HG03342 (cell line): ENCODE measurements around the gene MTOR.

Experiments
- ATAC-seq: cut with Tn5 transposase; IDR thresholded peaks from one replicate; pipeline ENCODE4 v1.9.1; 2021; ENCODE audit warnings: mild to moderate bottlenecking, moderate library complexity; ENCODE audit not compliant: unreplicated experiment

MTOR gene

DNA sequence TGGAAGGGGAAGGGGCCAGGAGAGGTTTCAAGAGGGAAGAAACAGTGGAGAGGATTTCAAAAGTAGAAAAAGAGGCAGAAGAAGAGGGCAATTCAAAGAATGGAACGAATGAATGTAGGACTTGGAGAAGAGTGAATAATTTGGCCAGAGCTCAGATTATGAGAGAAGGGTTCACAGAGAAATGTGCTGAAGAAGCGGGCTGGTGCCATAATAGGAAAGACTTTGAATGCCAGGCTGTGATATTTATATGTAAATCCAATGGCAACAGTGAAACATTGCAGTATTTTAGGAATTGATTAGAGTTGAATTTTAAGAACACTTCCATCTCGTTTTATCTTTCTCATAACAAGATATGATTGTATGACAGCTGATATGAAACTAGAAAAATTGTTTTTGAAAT lies 109.2 kb downstream of the MTOR start:
- no peak for ATAC-seq

DNA sequence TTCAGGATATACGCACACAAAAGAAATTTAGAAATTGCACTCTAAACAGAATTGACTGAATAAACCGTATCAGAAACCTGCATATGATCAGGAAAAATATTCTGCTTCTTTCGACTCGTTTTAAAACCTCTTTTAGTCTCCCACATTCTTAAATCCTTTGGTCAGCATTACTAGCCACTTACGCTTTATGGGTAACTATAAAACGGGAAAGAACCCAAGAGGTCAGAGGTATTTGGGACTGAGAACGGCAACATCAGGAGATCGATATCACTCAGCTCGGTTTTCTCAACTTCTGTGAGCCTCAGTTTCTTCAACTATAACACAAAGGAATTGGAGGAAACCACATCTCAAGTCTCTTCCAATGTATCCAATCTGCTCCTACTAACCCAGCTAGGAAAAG lies 109.6 kb downstream of the MTOR start:
- no peak for ATAC-seq

DNA sequence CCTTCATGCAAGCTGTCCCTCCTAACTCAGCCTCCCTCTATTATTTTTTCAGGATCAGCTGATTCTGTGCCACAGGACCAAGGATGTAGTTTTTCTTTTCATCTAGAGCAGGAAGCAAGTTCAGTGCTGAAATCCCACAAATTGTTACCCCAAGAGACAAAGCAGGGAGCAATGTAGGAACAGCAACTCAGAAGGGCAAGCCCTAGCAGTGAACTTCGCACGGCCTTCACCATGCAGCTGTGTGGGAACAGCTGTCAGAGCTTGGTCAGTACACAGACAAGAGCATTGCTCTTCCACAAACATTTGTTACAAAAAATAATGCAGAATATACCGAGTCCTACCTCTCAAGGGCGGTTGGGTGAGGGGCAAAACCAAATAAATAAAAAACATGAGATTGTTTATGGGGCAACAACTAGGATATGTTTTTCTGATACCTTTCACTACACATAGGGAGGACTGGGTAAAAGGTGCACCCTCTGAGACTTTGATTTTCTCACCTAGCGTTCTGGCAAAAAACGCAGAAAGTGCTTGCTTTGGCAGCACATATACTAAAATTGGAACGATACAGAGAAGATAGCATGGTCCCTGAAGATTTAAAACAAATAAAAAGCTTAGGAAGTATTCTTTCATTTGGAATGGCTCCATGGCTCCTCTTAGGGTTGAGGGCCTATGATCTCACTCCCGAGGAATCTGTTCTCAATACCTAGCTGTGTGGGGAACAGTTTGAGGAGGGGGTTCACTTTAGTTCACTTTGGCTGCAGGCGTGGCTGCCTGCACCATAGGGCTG lies 110.3 kb downstream of the MTOR start:
- no peak for ATAC-seq

DNA sequence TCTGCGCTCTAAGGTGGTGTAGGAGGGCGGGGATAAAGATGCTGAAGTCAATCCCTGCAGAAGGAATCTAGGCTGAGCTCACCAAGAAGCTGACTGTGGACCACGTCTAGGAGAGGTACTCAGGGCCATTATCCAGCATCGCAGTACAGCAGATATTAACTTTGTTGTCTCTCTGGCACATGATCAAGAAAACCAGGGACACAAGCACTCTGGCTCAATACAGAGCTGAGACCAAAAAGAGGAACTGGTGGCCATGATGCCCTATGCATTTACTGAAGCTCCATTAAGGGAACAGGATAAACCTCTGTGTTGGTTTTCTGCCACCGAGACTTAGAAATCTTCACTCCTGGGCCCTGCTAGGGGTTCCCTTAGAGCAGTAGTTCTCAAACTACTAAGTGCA lies 111.2 kb downstream of the MTOR start:
- ATAC-seq: no peak

DNA sequence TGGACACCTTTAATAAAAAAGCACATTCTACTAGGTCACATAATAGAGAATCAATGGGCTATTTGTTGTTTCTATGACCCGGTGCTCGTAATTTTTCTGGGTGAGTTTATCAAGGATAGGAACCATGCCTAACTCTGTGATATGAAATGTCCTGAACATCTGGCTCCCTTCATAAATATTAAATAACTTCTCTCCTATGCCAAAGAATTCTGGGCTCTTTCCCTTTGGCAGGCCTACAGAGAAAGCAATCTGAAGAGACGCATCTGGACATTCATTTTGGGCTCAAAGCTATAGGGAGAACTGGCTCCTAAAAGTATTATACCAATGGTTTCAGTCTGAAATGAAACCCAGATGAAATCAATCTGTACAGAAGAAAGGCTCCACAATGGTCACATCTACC lies 112.0 kb downstream of the MTOR start:
- ATAC-seq: no peak

DNA sequence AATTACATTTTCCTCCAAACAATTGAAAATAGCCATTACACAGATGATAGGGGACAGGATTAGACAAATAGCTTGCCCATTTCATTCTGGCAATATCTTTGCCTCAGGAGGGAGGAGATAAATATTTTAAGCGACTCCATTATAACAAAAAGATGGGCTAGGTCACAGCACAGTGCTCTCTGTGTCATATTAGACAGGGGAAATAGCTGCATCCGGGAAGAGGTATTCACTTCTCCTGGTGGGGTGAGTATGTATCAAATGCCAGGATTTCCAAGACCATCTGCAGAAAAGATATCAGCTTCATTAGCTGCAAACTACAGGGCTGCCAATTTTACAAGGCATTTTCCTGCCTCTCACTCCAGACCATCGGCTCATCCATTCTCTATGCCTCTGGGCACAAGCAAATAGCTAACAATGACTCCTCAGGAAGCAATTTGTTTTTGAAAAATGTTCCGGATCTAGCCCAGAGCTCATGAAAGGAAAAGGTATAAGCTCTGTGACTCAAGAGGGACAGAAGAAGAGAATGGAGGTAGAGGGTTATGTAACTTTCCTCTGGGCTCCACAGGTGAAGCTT lies 115.1 kb downstream of the MTOR start:
- ATAC-seq: no peak

DNA sequence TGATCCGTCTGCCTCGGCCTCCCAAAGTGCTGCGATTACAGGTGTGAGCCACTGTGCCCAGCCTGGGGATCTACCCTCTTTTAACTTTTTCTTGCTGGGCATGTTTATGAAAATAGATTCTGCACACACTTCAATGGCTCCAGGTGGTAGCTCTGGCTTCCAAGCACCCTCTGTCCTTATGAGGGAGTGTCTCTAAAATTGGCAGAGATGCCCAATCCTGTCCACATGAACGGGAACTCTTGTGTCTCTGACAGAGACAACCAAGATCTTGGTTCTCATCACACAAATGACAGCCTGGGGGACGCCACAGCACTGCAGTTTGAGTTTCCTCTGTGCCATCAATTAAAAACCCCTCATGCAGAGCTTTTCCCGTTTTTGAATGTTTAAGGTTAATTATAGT lies 116.6 kb downstream of the MTOR start:
- ATAC-seq: no peak

DNA sequence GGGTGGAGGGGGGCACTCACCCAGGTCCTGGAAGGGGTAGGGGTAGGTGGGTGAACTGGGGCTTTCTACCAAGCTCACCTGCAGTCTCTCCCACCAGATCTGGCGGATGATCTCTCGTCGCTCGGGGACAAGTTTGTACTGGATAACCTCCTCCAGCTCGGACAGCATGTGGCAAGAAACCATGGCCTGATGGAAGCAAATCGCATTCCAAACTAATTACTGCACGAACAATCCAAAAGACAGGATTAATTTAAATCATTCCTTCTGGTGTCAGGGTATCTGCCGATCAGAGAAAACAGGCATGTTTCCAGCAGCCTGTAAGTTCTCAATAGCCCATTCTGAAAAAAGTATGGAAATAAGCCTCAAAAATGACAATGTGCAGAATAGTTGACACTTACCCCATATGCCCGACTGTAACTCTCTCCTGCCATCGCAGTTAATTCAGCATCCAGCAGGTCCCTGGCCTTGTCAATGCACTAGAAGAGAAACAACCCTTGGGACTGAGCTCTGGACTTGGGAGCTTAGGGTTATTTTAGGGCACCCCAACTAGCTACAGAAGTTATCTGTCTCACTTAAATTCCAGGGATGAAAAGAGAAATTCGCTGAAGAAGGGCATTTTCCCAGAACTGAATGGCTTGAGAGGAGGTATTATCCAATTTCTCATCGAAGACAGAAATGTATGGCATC lies 117.6 kb downstream of the MTOR start:
- no peak for ATAC-seq

DNA sequence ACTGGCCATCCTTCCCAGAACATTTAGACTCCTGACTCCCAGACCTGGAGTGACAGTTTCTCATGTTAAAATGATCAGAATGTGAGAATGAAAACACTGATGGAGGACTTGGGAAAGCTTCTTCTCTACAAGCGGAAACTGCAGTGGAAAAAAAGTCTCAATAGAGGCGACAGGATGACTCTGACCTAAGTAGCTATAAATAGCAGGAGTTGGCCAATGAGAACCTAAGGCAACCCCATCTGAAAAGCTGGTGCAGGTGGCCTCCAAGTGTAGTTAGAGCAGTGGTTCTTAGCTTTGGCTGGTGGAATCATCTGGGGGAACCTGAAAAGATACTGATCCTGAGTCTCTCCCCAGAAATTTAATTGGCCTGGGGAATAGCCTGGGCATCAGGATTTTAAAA lies 118.4 kb downstream of the MTOR start:
- ATAC-seq: no peak

DNA sequence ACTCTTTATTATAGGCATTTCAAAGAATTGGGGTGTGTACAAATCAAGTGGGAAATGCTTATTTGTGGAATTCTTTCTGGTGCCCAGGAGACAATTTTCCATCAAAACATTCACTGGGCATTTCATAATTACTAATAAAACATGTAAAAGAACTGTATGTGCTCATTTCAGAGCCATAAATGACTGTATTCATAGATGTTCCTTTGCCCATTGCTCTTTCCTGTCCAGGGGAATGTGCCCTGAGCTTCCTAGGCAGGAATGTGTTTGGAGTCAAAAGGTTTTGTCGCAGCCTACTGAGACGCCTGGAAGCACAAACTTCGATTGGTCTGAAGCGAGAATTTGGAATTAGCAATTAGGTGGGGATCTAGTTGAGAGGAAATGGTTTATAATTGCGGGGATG lies 119.0 kb downstream of the MTOR start:
- no peak for ATAC-seq

DNA sequence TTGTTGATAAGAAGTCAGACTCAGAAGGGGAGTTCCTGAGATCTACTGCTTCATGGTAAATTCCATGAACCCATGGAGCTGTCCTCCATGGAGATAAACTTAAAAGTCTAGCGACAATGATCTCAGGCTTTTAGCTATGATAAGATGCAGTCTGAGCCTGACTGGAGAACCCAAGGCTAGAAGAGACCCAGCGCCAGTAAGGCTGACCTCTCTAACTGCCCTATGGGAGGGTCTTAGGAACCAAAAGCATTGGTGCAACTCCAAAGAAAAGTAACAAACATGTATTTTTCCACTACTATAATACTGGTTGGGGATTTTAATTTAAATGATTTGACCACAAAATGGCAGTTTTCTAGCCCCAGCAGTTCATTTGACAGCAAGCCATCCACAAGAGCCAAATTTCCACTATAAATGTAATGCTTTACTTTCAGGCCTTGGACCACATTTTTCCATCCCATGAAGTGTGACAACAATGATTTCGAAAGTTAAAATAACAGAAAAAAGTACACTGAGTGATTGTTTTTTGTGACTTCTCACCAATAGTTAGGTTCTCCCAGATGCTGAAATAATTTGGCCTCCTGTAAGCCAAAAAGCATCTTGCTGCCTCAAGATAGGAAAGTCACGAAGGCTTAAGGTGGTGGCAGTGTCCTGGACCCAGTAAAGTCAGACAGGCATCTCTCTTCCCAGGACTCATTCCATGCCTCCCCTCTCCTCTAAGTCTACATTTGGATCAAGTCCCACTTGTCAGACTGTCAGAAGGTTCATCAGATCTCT lies 119.5 kb downstream of the MTOR start:
- ATAC-seq: no peak

DNA sequence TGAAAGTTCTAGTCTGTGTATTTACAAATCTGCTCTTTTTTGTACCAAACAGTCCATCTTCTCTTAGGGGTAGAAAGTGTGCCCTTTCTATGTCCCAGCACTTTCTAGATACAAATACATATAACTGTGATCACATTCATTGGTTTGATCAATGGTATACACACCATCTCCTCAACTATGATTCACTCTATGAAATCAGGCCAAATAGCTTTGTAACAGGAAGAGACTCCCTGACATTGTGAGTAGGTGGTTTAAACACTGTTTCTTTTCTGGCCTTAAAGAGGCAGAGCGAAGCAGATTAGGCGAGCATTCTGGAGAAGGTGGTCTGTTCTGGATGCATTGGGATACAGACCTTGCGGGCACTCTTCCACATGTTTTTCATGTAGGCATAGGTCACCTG lies 123.4 kb downstream of the MTOR start:
- no peak for ATAC-seq

DNA sequence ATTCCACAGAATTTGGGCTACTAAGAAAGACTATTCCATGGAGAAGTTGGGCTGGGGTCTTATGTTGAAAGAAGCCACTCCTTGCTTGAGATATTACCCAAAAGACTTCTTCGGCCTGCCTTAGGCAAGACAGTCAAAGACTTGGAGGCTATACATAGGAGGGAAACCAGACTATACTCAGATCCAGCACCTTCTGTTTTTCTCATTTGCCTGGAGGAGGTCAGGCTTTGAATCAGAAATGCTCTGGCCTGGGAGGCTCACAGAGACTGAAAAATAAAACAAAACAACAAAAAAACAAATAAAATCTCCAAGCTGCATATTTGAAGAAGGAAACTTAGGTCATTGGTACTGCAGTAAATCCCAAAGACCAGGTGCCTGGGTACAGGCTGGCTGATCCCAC lies 124.3 kb downstream of the MTOR start:
- no peak for ATAC-seq

DNA sequence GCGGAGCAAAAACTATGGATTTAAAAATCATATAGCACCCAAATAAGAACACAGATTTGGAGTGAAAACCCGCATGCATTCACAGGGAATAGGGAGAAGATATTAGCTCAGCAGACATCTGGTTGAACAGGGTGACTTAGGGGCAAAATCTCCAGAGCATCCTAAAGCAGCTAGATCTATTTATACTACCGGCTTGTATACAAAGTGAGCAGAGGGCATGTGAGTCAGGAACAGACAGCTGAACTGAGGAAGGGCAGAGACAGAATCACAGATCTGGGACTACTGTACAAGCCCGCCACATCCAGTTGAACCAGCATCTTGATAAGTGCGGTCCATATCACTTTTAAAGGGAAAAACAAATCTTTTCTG lies 127.5 kb downstream of the MTOR start:
- ATAC-seq: no peak

DNA sequence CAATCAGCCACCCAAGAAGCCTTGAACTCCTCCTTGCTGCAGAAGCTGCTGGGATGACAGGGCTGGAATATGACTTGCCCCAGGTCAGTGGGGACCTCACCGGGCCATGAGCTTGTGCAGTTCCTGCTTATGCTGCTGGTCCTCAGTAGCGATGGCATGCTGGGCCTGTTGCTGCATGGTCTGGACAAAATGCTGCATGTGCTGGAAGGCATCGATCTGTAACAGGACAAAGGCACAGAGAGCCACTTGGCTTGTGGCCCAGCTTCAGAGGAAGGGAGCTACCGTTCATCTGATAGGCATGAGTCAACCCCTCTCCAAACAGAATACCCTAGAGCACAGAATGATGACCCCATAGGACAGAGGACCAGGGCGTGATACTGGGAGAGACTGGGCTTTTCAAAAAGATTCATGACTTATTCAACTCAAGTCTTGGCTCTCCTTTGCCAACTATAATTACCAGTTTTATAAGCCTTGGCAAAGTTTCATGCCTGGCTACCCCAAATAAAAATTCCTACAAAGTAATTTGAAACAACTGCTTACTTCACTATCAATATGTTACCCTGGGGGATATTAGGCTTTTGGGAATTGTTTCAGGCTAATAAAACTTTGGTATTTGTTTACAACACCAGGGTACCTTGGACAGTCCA lies 128.0 kb downstream of the MTOR start:
- no peak for ATAC-seq

DNA sequence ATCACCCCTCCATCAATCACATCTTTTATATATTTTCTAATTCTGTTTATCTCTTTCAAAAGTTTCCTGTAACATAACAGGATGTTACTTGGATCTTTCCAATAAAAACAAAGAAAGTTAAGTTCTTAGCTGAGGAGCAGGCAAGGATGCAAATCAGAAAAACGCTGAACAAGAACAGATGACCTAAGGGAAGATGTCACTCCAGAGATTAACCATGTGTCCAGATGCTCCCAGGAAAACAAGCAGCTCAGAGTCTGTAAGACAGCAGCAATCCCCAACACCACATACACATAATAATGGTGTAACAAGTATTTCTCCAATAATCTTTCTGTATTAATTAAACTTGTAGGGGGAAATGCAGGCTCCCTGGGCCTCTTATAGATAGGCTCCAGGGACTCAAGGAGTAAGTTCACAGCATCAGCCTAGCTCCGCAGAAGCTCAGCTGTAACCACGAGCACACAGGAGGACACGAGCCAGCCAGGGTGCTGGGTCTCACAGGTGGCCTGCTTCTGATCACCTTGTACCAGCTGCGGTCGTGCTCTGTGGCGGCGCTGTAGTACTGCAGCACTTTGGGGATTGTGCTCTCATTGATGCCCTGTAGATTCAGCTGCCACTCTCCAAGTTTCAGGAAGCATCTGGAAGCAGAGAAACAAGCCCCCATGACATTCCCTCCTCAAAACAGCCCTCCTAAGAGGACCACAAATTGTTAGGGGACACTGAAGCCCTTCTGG lies 129.6 kb downstream of the MTOR start:
- ATAC-seq: no peak

DNA sequence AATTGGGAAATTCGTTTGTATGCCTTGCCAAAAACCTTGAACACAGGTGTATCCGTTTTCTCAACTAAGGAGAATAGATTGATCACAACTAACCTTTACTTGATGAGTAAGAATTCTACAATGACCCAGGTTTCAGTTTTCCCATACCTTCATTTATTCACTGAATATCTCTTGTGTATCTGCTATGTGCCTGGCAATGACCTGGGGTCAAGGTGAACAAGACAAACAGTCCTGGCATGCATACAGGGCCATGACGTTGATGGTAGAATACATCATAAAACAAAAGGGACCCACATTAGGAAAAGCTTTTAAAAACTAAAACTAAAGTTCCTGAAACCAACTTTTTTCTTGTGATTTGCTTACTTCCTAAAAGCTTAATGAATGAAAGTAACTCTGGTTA lies 130.5 kb downstream of the MTOR start:
- ATAC-seq: no peak

DNA sequence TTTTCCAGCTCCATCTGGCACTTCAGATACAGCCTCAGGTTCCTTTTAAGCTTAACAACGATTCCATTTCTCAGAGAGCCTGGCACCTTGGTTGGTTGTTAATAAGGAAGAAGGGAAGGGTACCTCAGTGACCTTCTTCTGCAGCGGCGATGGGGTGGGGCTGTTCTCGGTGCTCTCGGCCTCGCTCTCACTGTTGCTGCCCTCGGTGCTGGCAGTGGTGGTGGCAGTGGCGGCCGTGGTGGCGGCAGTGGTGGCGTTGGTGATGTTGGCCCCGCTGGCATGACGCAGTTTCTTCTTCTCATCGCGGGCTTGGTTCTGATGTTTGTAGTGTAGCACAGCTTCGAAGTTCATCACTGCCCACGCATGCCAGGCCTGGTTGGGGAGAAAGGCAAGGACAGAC lies 131.9 kb downstream of the MTOR start:
- ATAC-seq: no peak

DNA sequence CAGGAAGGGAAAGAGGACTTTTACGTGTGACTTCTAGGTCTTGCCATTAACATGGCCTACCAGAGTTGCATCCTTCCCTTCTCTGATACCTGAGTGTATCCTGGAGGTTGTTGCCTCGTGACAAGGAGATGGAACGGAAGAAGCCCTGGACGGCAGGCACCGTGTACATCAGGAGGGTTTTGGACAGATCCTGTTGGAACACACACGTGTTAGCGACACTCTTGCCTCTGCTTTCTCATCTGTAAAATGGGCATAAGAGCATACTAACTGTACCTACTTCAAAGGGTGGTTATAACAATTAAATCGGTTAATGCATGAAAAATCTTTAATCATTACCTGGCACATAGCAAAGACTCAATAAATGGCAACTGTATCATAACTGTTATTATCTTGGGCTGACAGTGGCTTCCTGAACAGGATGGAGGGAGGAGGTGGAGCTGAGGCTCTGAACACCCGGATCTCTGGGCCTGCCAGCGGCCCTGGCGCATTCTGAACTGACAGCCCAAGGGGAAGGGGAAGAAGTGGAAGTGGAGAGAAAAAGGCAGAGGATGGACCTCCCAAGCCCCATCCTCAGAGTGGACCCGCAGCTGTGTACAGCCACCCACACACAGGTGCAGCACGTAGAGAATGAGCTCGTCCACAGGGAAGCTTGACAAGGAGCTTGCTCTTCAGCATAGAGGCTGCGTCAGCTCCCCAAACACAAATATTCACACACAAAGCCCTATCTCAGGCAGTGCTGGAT lies 132.5 kb downstream of the MTOR start:
- no peak for ATAC-seq

DNA sequence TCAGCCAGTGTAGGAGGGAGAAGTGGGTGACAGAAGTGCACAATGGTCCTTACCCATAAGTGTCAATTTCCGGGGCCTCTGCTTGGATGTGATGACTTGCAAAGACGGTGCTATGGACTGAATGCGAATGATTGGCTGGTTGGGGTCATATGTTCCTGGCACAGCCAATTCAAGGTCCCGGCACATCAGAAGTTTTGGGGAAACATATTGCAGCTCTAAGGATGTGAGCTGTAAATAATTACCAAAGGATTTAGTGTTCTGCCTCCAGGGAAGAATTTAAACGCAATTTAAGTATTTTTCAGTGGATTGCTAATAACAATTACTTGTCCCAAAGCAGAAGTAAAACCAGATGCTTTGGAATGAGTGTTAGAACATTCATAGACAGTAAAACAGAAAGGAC lies 135.8 kb downstream of the MTOR start:
- ATAC-seq: no peak
